Choroid plexus epithelial cell (primary cell): Measurements from ENCODE around the gene CSK.

Experiments used
- DNase-seq: peaks from one replicate; pipeline ENCODE4 v3.0.0-alpha.2; 2010; ENCODE audit warnings: low read depth
- H3K4me3 ChIP-seq: 2 replicates; pipeline ENCODE4 v1.5.1; 2011; ENCODE audit warnings: low read depth, mild to moderate bottlenecking, control low read depth, low read length, moderate library complexity
- TF ChIP-seq, protein P1 (sequence below): conservative IDR thresholded peaks from 2 replicates; pipeline ENCODE4 v1.5.1; 2011; ENCODE audit warnings: low read depth, mild to moderate bottlenecking, control low read depth, inconsistent platforms, low read length, moderate library complexity

The CSK gene

GRCh38 chr15:74762791-74763150 lies 19.1 kb upstream of the CSK start:
- no peak overlapping the region for H3K4me3 ChIP-seq
- TF ChIP-seq, protein P1, sequence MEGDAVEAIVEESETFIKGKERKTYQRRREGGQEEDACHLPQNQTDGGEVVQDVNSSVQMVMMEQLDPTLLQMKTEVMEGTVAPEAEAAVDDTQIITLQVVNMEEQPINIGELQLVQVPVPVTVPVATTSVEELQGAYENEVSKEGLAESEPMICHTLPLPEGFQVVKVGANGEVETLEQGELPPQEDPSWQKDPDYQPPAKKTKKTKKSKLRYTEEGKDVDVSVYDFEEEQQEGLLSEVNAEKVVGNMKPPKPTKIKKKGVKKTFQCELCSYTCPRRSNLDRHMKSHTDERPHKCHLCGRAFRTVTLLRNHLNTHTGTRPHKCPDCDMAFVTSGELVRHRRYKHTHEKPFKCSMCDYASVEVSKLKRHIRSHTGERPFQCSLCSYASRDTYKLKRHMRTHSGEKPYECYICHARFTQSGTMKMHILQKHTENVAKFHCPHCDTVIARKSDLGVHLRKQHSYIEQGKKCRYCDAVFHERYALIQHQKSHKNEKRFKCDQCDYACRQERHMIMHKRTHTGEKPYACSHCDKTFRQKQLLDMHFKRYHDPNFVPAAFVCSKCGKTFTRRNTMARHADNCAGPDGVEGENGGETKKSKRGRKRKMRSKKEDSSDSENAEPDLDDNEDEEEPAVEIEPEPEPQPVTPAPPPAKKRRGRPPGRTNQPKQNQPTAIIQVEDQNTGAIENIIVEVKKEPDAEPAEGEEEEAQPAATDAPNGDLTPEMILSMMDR: no peak
- no peak for DNase-seq

GRCh38 chr15:74763416-74763815 lies 18.5 kb upstream of the CSK start:
- DNase-seq: no peak
- TF ChIP-seq, protein P1: no peak
- no peak overlapping the region for H3K4me3 ChIP-seq

DNA sequence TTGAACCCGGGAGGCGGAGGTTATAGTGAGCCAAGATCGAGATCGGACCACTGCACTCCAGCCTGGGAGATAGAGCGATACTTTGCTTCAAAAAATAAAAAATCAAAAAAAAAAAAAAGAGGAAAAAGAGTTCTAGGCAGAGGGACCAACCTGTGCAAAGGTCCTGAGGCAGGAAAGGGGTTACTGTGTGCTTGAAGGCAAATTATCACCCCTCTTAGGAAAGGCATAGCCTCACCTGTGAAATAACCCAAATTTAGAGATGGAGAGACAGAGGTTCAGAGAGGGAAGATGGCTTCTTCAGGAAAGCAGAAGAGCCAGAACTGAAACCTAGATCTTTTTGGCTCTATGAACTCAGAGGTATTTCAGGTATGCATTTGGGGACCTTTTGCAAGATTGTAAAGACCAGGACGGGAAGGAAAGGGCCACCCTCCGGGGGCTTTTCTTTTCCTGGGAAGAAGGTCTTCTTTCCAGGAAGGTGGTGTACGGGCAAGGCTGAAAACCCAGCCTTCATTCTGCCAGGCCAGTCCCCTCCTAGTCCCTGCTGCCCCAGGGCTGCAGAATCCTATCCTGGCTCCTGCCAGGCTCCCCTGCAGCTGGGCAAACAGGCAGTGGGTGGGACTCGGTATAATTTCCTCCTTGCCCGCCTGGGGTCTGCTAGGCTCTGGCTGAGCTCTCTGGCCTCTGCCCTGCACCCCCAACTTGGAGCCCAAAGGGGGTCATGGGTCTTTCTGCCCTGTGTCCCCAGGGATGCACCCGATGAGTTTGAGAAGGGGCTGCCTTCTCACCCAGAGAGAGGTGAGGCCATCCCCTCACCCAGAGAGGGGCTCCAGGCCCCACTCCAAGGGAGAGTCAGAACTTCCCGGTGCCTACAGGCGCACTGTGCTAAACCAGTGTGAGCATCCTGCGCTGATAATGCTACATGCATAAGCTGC lies 14.4 kb upstream of the CSK start:
- H3K4me3 ChIP-seq: no peak overlapping the region
- no peak for DNase-seq
- TF ChIP-seq, protein P1: no peak

GRCh38 chr15:74768099-74768770 lies 13.6 kb upstream of the CSK start:
- no peak for DNase-seq
- no peak overlapping the region for H3K4me3 ChIP-seq

GRCh38 chr15:74768771-74769342 lies 13.0 kb upstream of the CSK start:
- DNase-seq: peak; percentile 50
- H3K4me3 ChIP-seq: no peak overlapping the region
- TF ChIP-seq, protein P1: peak; percentile 82

More at GRCh38 chr15:74768099-74768770, 13.6 kb upstream of the CSK start:
- TF ChIP-seq, protein P1: no peak

DNA sequence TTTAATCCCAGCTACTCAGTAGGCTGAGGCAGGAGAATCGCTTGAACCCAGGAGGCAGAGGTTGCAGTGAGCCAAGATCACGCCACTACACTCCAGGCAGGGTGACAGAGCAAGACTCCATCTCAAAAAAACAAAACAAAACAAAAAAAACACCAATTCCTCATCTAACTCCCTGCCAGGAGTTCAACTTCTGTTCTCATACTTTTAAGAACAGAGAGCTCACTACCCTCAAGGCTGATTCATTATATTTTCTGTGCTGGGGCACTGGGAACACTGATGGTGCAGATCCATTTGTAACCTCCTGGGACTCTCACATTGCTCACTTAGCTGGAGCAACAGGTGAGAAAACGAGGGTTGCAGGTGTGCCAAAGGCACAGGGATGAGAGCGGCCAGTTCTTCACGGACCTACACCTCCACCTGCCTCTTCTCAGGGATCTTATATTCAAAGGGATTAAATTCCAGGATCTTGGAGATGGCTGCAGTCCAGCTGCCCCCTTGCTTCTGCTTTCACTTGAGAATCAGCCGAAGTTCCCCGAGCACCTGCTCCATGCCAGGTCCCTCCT lies 12.3 kb upstream of the CSK start:
- H3K4me3 ChIP-seq: no peak overlapping the region
- DNase-seq: no peak
- TF ChIP-seq, protein P1: no peak
